ENCODE measurements around the gene NKX3-2.

DNA sequence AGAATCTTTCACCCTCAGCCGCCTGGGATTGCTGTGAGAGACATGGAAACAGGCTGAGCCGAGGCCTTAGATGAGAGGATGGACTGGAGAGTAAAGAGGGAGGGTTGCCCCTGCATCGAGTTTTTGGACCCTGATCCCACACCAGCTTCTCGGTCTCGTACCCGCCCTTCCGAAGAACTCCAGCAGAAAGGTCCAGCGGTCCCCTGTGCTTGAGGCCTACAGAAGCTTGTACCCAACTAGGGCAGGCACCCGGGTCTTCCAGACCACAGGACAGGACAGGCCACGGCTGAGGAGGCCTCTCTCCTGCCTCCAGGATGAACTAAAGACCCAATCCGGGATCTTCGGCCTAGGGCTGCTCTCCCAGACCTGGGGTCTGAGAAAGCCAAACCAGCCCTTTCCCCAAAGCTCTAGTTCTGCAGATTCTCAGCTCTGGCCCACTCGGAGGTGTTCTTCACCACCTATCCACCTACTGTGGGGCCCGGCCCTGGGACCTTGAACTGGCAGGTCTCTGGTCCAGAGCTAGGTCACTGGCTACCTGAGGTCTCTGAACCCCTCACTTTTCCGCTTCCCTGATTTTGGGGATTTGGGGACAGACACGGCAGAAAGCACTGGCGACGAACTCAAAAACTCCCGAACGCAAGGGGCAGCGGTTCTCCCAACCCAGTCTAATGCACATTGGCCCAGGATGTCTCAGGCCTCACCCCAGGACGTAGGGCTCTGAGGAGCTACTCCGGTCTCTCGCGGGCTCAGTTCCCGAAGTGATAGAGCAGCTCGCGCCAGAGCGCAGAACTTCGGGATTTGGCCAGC, 1.1 kb downstream of the NKX3-2 start:
- TF ChIP-seq CTCF (IDR thresholded peaks at IDR 0.05) (no peak), POLR2A (IDR thresholded peaks at IDR 0.05) (no peak)
